ENCODE results near the gene GJA3.

DNA sequence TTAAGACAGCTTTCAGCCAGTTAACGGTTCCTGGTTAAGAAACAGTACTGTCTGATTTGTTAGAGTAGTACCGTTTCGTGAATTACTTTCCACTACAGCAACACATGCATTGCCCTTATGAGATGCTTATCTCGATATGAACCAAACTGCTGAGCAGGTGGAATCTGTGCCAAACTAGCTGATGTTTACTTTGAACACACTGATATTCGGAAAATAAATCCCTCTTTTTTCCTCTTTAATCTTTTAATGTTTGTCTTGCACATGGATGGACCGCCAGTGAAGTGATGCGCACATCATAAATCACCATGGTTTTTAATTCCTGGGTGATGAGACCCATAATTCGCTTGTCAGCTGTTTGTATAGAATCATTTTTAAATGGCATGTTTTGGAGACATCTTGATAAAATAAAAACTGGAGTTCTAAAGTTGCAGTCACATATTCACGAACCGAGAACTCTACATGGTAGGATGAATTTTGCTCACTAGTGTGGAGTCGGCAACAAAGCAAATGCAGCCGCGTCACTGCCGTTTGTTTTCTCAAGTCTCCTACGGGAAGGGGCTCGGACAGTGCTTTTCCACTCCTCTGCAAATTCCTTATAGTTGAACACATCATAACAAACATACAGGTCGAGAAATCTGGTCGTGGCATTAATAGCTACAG lies 1.1 kb downstream of the GJA3 start:
- TF ChIP-seq, protein P1, sequence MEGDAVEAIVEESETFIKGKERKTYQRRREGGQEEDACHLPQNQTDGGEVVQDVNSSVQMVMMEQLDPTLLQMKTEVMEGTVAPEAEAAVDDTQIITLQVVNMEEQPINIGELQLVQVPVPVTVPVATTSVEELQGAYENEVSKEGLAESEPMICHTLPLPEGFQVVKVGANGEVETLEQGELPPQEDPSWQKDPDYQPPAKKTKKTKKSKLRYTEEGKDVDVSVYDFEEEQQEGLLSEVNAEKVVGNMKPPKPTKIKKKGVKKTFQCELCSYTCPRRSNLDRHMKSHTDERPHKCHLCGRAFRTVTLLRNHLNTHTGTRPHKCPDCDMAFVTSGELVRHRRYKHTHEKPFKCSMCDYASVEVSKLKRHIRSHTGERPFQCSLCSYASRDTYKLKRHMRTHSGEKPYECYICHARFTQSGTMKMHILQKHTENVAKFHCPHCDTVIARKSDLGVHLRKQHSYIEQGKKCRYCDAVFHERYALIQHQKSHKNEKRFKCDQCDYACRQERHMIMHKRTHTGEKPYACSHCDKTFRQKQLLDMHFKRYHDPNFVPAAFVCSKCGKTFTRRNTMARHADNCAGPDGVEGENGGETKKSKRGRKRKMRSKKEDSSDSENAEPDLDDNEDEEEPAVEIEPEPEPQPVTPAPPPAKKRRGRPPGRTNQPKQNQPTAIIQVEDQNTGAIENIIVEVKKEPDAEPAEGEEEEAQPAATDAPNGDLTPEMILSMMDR (IDR thresholded peaks at IDR 0.05; ENCODE audit: borderline replicate concordance, extremely low read depth, low read length, poor library complexity, severe bottlenecking) = no peak
- no peak for TF ChIP-seq EZH2 (IDR thresholded peaks at IDR 0.05; ENCODE audit: borderline replicate concordance, low read depth, low read length, severe bottlenecking)
